ENCODE measurements around the gene FAM25C. TPM values are rescaled to one million over a fixed set of nuclear protein-coding genes. Genes with fewer than 3 reads are reported as not detected.
"Not testable (repeated sequence)": the region's sequence is repeated elsewhere in the genome, so short reads cannot be mapped to it uniquely, and the experiment has no call there.

FAM25C gene
- total and polyA plus RNA-seq, 5 donors: not detected

GRCh38 chr10:47986413-47987230 is 13.0 kb downstream of the FAM25C start:
- ATAC-seq (peak; percentile 90 to 91), DNase-seq (peak in 2 of 3 donors; percentile 45 to 51)
- H3K4me3 ChIP-seq (ENCODE audit: low read length); H3K4me1 ChIP-seq (ENCODE audit: control insufficient read depth, insufficient read depth, low read length); H3K27ac ChIP-seq (ENCODE audit: low read length); H3K9me3 ChIP-seq (ENCODE audit: control insufficient read depth, low read length); intact Hi-C loops (cut with DNase I); H3K27me3 ChIP-seq (ENCODE audit: control insufficient read depth, insufficient read depth): not testable (repeated sequence)
- 6% methylated on average over 18 of the region's 49 CpGs for WGBS

DNA sequence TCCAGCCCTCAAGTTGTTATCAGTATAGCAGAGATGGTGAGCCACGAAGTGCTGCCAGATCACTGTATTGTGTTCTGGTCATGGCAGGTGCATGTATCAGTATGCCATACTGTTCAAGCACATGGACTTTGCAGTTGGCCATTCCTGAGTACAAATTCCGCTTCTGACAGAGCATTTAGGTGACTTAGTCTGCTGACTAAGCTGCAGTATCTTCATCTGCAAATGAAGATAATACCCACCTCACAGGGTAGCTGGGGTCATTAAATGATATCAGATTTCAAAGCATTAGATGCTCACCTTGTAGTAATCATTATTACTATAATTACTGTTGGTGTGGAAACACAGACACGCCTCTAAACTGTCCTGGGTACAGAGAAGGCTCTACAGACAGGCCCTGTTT is 24.2 kb downstream of the FAM25C start:
- H3K9me3 ChIP-seq (ENCODE audit: control insufficient read depth, low read length); intact Hi-C loops (cut with DNase I); H3K4me3 ChIP-seq (ENCODE audit: low read length); H3K4me1 ChIP-seq (ENCODE audit: control insufficient read depth, insufficient read depth, low read length); H3K27ac ChIP-seq (ENCODE audit: low read length); H3K27me3 ChIP-seq (ENCODE audit: control insufficient read depth, insufficient read depth); ATAC-seq; DNase-seq: not testable (repeated sequence)
- WGBS: 81% methylated on average over 2 of the region's 3 CpGs

DNA sequence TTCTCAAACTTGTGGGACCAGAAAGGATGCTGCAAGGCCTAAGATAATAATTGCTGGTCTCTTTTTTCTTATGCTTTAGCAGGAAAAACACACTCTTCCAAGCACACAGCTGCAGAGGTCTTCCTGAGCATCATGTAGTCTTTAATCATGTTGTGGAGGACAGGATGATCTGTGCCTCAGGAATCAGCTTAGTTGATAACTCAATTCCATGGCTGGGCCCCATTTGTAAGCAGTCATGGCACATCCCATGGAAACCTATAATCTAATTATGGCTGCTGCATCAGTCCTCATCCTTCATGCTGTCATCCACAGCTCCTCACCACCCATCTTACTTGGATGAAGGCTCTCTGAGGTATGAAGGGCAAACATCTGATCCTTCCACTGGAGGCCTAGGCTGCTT is 26.5 kb downstream of the FAM25C start:
- H3K4me1 ChIP-seq (ENCODE audit: control insufficient read depth, insufficient read depth, low read length); H3K27me3 ChIP-seq (ENCODE audit: control insufficient read depth, insufficient read depth); H3K4me3 ChIP-seq (ENCODE audit: low read length); H3K27ac ChIP-seq (ENCODE audit: low read length); ATAC-seq; DNase-seq; H3K9me3 ChIP-seq (ENCODE audit: control insufficient read depth, low read length); intact Hi-C loops (cut with DNase I): not testable (repeated sequence)

DNA sequence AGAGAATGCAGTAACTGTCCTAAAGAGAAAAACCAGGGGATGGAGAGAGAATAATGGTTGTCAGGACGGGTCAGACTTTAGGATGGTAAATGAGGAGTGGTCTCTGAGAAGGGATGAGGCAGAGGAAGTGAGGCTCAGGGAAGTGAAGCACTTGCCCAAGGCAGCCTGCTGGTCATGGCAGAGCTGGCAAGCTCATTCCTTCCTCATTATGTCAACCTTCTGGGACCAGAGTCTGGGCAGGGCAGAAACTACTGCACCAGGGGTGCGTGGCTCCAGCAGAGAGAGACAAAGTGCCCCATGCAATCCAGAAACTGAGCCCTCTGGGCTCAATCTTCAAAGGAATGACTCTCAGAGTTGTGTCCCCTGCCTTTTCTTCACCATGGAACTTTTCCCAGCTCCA is 27.5 kb downstream of the FAM25C start:
- DNase-seq; H3K27ac ChIP-seq (ENCODE audit: low read length); H3K4me1 ChIP-seq (ENCODE audit: control insufficient read depth, insufficient read depth, low read length); intact Hi-C loops (cut with DNase I); H3K27me3 ChIP-seq (ENCODE audit: control insufficient read depth, insufficient read depth); H3K9me3 ChIP-seq (ENCODE audit: control insufficient read depth, low read length); ATAC-seq; H3K4me3 ChIP-seq (ENCODE audit: low read length): not testable (repeated sequence)
- WGBS: 91% methylated on average over 1 of the region's 2 CpGs

DNA sequence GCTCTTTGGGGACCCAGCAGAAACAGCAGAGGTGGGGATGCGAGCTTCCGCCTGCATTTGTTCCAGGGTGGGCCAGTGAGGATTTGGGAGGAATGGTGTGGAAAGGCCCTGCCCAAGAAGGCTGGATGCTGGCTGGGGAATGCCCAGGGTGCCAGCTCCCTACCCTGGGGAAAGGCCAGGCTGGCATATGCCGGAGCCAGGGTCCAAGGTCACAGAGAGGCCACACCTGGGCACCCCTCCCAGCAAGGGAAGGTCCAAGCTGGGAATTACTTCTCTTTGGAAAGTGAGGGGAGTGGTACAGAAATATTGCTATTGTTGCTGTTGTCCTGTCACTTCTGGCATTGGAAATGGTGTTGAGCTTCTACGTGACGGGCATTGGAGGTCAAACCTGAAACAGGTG is 28.0 kb downstream of the FAM25C start:
- H3K4me3 ChIP-seq (ENCODE audit: low read length); intact Hi-C loops (cut with DNase I); ATAC-seq; H3K27ac ChIP-seq (ENCODE audit: low read length); H3K4me1 ChIP-seq (ENCODE audit: control insufficient read depth, insufficient read depth, low read length); H3K27me3 ChIP-seq (ENCODE audit: control insufficient read depth, insufficient read depth); H3K9me3 ChIP-seq (ENCODE audit: control insufficient read depth, low read length); DNase-seq: not testable (repeated sequence)
- WGBS: no CpG with 5 or more reads among the region's 5 CpGs

- peak in 1 of 3 donors; percentile 21 for DNase-seq
- ATAC-seq; H3K27me3 ChIP-seq (ENCODE audit: control insufficient read depth, insufficient read depth); intact Hi-C loops (cut with DNase I); H3K9me3 ChIP-seq (ENCODE audit: control insufficient read depth, low read length); H3K4me1 ChIP-seq (ENCODE audit: control insufficient read depth, insufficient read depth, low read length); H3K27ac ChIP-seq (ENCODE audit: low read length); H3K4me3 ChIP-seq (ENCODE audit: low read length): not testable (repeated sequence)
- 70% methylated on average over 3 of the region's 3 CpGs for WGBS
Measured at GRCh38 chr10:47970047-47970446, 29.5 kb downstream of the FAM25C start.

GRCh38 chr10:47968988-47969387 is 30.6 kb downstream of the FAM25C start:
- H3K27ac ChIP-seq (ENCODE audit: low read length); H3K27me3 ChIP-seq (ENCODE audit: control insufficient read depth, insufficient read depth); H3K9me3 ChIP-seq (ENCODE audit: control insufficient read depth, low read length); DNase-seq; H3K4me1 ChIP-seq (ENCODE audit: control insufficient read depth, insufficient read depth, low read length); ATAC-seq; intact Hi-C loops (cut with DNase I); H3K4me3 ChIP-seq (ENCODE audit: low read length): not testable (repeated sequence)
- 87% methylated on average over 4 of the region's 6 CpGs for WGBS

DNA sequence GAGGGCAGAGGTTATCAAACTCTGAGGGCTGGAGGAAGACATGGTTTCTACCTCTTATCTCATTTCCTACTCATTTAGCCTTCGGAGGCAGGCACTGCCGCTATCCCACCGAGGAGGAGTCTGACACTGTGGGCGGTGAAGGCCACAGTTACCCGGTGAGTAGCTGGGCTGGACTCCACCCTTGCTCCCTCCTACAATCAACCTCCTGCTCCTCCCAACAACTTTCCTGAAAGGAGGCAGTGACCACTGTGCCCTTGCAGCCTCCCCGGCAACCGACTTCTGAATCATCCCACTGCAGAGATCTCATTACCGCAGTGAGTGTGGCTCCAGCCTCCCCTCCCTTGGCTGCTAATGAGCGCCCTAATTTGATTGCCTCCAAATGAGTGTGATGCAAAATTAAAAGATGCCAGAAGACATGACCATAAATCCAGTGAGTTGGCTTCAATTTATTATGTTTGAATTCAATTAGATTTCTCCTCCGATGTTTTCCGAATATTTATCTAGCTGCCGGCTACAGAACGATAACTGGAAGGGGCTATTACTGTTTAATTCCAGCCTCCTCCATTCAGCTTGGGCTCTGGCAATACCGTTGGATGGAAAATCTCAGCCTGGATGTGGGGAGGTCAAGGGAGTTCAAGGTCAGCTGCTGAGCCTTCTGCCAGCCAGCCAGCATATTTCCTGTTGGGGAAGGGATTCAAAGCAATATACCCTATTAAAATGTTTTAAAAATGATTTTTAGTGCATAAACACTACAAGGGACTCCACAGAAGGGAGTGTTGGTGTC is 35.1 kb downstream of the FAM25C start:
- ATAC-seq: peak; percentile 85 to 96
- H3K4me3 ChIP-seq (ENCODE audit: low read length); H3K4me1 ChIP-seq (ENCODE audit: control insufficient read depth, insufficient read depth, low read length); H3K27ac ChIP-seq (ENCODE audit: low read length); DNase-seq; H3K9me3 ChIP-seq (ENCODE audit: control insufficient read depth, low read length); H3K27me3 ChIP-seq (ENCODE audit: control insufficient read depth, insufficient read depth); intact Hi-C loops (cut with DNase I): not testable (repeated sequence)
- WGBS: 31% methylated on average over 5 of the region's 14 CpGs

DNA sequence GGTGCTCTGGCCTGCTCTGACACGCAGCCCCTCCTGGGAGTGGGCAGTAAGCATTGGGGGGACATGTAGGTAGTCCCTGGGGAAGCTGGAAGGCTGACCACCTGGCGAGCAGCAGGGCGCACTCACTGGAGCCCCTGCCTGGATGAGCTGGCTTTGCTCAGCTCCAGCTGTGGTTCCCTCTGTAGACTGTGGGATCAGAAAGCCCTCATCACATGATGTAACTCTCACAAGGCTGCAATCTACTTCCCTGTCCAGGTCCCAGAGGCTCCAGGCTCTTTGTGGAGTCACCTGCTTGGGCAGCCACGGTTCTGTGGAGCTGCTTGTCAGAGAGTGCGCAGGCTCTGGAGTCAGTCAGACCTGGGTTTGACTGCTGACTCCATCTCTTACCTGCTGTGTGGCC is 36.8 kb downstream of the FAM25C start:
- DNase-seq: not testable (repeated sequence)

DNA sequence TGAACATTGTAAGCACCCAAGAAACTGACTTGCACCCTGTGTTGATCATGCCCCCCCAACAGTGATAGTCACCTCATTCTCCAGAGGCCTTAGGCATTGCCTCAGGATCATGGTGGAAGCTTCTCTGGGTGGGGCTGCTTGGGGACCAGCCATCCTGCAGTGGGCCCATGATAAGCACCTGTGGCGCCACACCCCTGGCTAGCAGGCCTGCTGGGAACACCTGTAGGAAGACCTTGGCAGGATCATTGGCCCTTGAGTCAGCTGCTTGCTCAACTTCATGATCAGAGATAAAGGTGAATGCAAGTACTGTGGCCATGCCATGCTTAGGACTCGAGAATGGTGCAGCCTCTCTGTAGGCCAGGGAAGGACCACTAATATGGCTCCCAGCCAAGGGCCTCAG is 38.9 kb downstream of the FAM25C start:
- DNase-seq; H3K4me1 ChIP-seq (ENCODE audit: control insufficient read depth, insufficient read depth, low read length); ATAC-seq; H3K27ac ChIP-seq (ENCODE audit: low read length); H3K27me3 ChIP-seq (ENCODE audit: control insufficient read depth, insufficient read depth); intact Hi-C loops (cut with DNase I); H3K9me3 ChIP-seq (ENCODE audit: control insufficient read depth, low read length); H3K4me3 ChIP-seq (ENCODE audit: low read length): not testable (repeated sequence)
- WGBS: no CpG with 5 or more reads among the region's 2 CpGs

More for the DNA sequence above, 36.8 kb downstream of the FAM25C start:
- H3K27me3 ChIP-seq (ENCODE audit: control insufficient read depth, insufficient read depth); intact Hi-C loops (cut with DNase I); H3K4me1 ChIP-seq (ENCODE audit: control insufficient read depth, insufficient read depth, low read length); H3K9me3 ChIP-seq (ENCODE audit: control insufficient read depth, low read length); ATAC-seq; H3K4me3 ChIP-seq (ENCODE audit: low read length); H3K27ac ChIP-seq (ENCODE audit: low read length): not testable (repeated sequence)
- WGBS: no CpG with 5 or more reads among the region's 5 CpGs

DNA sequence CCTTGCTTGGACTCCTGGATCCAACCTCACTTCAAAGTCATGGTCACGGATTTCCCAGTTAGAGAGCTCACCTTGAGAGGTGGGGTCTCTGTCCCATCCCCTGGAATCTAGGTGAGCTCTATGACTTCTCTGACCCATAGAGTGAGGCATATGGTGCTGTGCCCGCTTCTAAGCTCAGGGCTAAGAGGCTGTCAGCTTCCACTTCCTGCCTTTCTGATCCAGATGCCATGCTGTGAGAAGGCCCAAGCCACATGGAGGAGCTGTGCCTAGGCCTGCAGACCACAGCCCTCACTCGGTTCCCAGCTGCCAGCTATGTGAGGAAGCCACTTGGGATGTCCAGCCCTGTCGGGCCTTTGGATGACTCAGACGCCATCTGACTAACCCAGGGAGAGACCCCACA is 39.9 kb downstream of the FAM25C start:
- H3K9me3 ChIP-seq (ENCODE audit: control insufficient read depth, low read length); intact Hi-C loops (cut with DNase I); H3K4me3 ChIP-seq (ENCODE audit: low read length); H3K27me3 ChIP-seq (ENCODE audit: control insufficient read depth, insufficient read depth); H3K4me1 ChIP-seq (ENCODE audit: control insufficient read depth, insufficient read depth, low read length); H3K27ac ChIP-seq (ENCODE audit: low read length); DNase-seq: not testable (repeated sequence)
- peak in 1 of 2 donors; percentile 4 for ATAC-seq
- 83% methylated on average over 4 of the region's 5 CpGs for WGBS

Data from right cardiac atrium (tissue), 5 donors.